H9 (cell line): ENCODE measurements around the gene RAI14. TPM values are rescaled to one million over a fixed set of nuclear protein-coding genes. Genes with fewer than 3 reads are reported as not detected.
A peak's percentile ranks its signal among the peaks of the same experiment; 100 is the strongest.

ENCODE experiments used
- DNase-seq: peaks from one replicate; pipeline ENCODE4 v3.0.0-alpha.2; 2017
- H2AFZ ChIP-seq: one replicate; pipeline ENCODE4 v1.6.1; 2013; ENCODE audit warnings: mild to moderate bottlenecking, low read length, control low read depth, moderate library complexity
- H2AK5ac ChIP-seq: 2 replicates; pipeline ENCODE4 v1.6.1; 2013; ENCODE audit warnings: low read length, control low read depth, mixed read lengths; ENCODE audit not compliant: insufficient read length
- H2BK120ac ChIP-seq: one replicate; pipeline ENCODE4 v1.6.1; 2013; ENCODE audit warnings: low read depth, mild to moderate bottlenecking, low read length, control low read depth, inconsistent platforms; ENCODE audit not compliant: poor library complexity, severe bottlenecking
- H2BK12ac ChIP-seq: 2 replicates; pipeline ENCODE4 v1.6.1; 2013; ENCODE audit warnings: low read length, control low read depth, mixed read lengths, low read depth; ENCODE audit not compliant: insufficient read length
- H2BK15ac ChIP-seq: 2 replicates; pipeline ENCODE4 v1.6.1; 2013; ENCODE audit warnings: low read depth, low read length, control low read depth
- H2BK20ac ChIP-seq: one replicate; pipeline ENCODE4 v1.6.1; 2013; ENCODE audit warnings: low read depth, mild to moderate bottlenecking, low read length, control low read depth, inconsistent platforms; ENCODE audit not compliant: poor library complexity, severe bottlenecking
- H2BK5ac ChIP-seq: 2 replicates; pipeline ENCODE4 v1.6.1; 2013; ENCODE audit warnings: low read length, control low read depth, mixed read lengths; ENCODE audit not compliant: insufficient read length
- H3K14ac ChIP-seq: 2 replicates; pipeline ENCODE4 v1.6.1; 2013; ENCODE audit warnings: low read length, control low read depth; ENCODE audit not compliant: insufficient read depth
- H3K18ac ChIP-seq: 2 replicates; pipeline ENCODE4 v1.6.1; 2013; ENCODE audit warnings: low read depth, mild to moderate bottlenecking, mixed read lengths, low read length, control low read depth; ENCODE audit not compliant: insufficient read length
- H3K23ac ChIP-seq: 2 replicates; pipeline ENCODE4 v1.6.1; 2013; ENCODE audit warnings: low read length, control low read depth, mixed read lengths, low read depth; ENCODE audit not compliant: insufficient read length
- H3K23me2 ChIP-seq: 2 replicates; pipeline ENCODE4 v1.6.1; 2013; ENCODE audit warnings: low read depth, mild to moderate bottlenecking, mixed read lengths, low read length, control low read depth; ENCODE audit not compliant: insufficient read length, poor library complexity, severe bottlenecking
- H3K27ac ChIP-seq: 2 replicates; pipeline ENCODE4 v1.5.1; 2013; ENCODE audit warnings: low read length, control low read depth, mixed read lengths, low read depth; ENCODE audit not compliant: insufficient read length
- H3K27me3 ChIP-seq: 2 replicates; pipeline ENCODE4 v1.6.1; 2013; ENCODE audit warnings: low read length, control low read depth, inconsistent platforms; ENCODE audit not compliant: insufficient read depth
- H3K4ac ChIP-seq: 2 replicates; pipeline ENCODE4 v1.6.1; 2013; ENCODE audit warnings: low read depth, mild to moderate bottlenecking, control low read depth, inconsistent platforms, low read length, moderate library complexity
- H3K4me1 ChIP-seq: 2 replicates; pipeline ENCODE4 v1.6.1; 2013; ENCODE audit warnings: low read length, control low read depth, inconsistent platforms; ENCODE audit not compliant: insufficient read depth
- H3K4me2 ChIP-seq: 2 replicates; pipeline ENCODE4 v1.6.1; 2013; ENCODE audit warnings: low read length, control low read depth, mixed read lengths; ENCODE audit not compliant: insufficient read length, insufficient read depth
- H3K56ac ChIP-seq: 2 replicates; pipeline ENCODE4 v1.6.1; 2013; ENCODE audit warnings: low read depth, mild to moderate bottlenecking, mixed read lengths, low read length, control low read depth; ENCODE audit not compliant: insufficient read length
- H3K79me1 ChIP-seq: 2 replicates; pipeline ENCODE4 v1.6.1; 2013; ENCODE audit warnings: low read depth, mild to moderate bottlenecking, moderate library complexity, low read length, control low read depth, inconsistent platforms; ENCODE audit not compliant: insufficient read depth, poor library complexity, severe bottlenecking
- H3K79me2 ChIP-seq: 2 replicates; pipeline ENCODE4 v1.6.1; 2013; ENCODE audit warnings: low read length, control low read depth, inconsistent platforms; ENCODE audit not compliant: insufficient read depth
- H3K9ac ChIP-seq: 2 replicates; pipeline ENCODE4 v1.6.1; 2013; ENCODE audit warnings: low read length, control low read depth, mixed read lengths; ENCODE audit not compliant: insufficient read length; ENCODE audit errors: extremely low read depth
- H3K9me3 ChIP-seq: one replicate; pipeline ENCODE4 v1.6.1; 2013; ENCODE audit warnings: low read depth, low read length, inconsistent platforms; ENCODE audit not compliant: control insufficient read depth
- H3T11ph ChIP-seq: one replicate; pipeline ENCODE4 v1.6.1; 2013; ENCODE audit warnings: mild to moderate bottlenecking, low read length, control low read depth, inconsistent platforms
- H4K20me1 ChIP-seq: one replicate; pipeline ENCODE4 v1.6.1; 2013; ENCODE audit not compliant: control insufficient read depth, insufficient read length, insufficient read depth
- H4K5ac ChIP-seq: 2 replicates; pipeline ENCODE4 v1.6.1; 2013; ENCODE audit warnings: low read depth, mild to moderate bottlenecking, mixed read lengths, low read length, control low read depth; ENCODE audit not compliant: insufficient read length
- H4K8ac ChIP-seq: replicated peaks from 2 replicates; pipeline ENCODE4 v1.6.1; 2013; ENCODE audit warnings: low read length, control low read depth, mixed read lengths, low read depth; ENCODE audit not compliant: insufficient read length
- H4K91ac ChIP-seq: 2 replicates; pipeline ENCODE4 v1.6.1; 2013; ENCODE audit warnings: low read depth, mild to moderate bottlenecking, moderate library complexity, mixed read lengths, low read length, control low read depth; ENCODE audit not compliant: insufficient read length
- H3K27ac Mint-ChIP-seq, 3 experiments: 2 replicates in 2 of 3; 3 replicates in 1 of 3; pipeline ENCODE4 v1.8.0; 2020 to 2021; ENCODE audit warnings: mixed read lengths in 3 of 3, mild to moderate bottlenecking in 1 of 3, moderate library complexity in 1 of 3
- H3K27me3 Mint-ChIP-seq: 2 replicates; pipeline ENCODE4 v1.8.0; 2021; ENCODE audit warnings: low read depth, mild to moderate bottlenecking, moderate library complexity, mixed read lengths
- H3K36me3 Mint-ChIP-seq, 3 experiments: 2 replicates in 2 of 3; 3 replicates in 1 of 3; pipeline ENCODE4 v1.8.0; 2020 to 2021; ENCODE audit warnings: low read depth in 3 of 3, mixed read lengths in 3 of 3; ENCODE audit not compliant: insufficient read depth in 1 of 3
- H3K4me1 Mint-ChIP-seq, 2 experiments: 2 replicates each; pipeline ENCODE4 v1.8.0; 2020; ENCODE audit warnings: mixed read lengths in 2 of 2
- H3K4me3 Mint-ChIP-seq, 2 experiments: 2 replicates in 1 of 2; 3 replicates in 1 of 2; pipeline ENCODE4 v1.8.0; 2020 to 2021; ENCODE audit warnings: mild to moderate bottlenecking in 2 of 2, mixed read lengths in 2 of 2, moderate library complexity in 1 of 2
- H3K9me3 Mint-ChIP-seq, 2 experiments: 2 replicates in 1 of 2; 3 replicates in 1 of 2; pipeline ENCODE4 v1.8.0; 2020; ENCODE audit warnings: mild to moderate bottlenecking in 2 of 2, mixed read lengths in 2 of 2, moderate library complexity in 1 of 2
- WGBS: extraction: QIAGEN DNeasy Blood & Tissue Kit; methylation state at CpG from one replicate; pipeline ENCODE4 v1.1.7; 2013; ENCODE audit warnings: missing lambda C conversion rate, low lambda C conversion rate, mixed read lengths; ENCODE audit not compliant: insufficient read length; ENCODE audit errors: extremely low coverage; 5-methylcytosine and 5-hydroxymethylcytosine counted together
- total RNA-seq: library from RNA; stranded (reverse); gene quantifications from 2 replicates; pipeline ENCODE4 v1.2.1, GENCODE V29; 2021
- TF ChIP-seq, protein P1 (sequence below): fragments of 200-600 bp; sonication (generic); conservative IDR thresholded peaks from 3 replicates; pipeline ENCODE4 v1.8.0; 2021; ENCODE audit warnings: antibody characterized with exemption, mild to moderate bottlenecking

RAI14 gene
- total RNA-seq, 1 experiment from 2014 or later: 127 TPM

DNA sequence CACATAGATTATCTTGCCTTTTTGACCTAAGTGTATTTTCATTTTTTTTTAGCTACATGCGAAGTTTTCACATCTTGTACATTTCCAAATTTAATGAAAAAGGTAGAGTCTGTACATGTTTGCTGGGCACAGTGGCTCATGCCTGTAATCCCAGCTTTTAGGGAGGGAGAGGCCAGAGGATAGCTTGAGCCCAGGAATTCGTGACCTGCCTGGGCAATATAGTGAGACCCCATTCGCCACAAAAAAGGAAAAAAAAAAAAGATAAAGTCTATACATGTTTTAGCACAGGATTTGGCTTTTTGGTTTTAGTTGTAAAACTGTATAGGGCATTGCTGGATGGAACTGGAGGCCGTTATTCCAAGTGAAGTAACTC is 28.8 kb downstream of the RAI14 start:
- H3K4me2 ChIP-seq: no peak overlapping the region
- Mint-ChIP-seq H3K4me3 (peak overlapping the region in 1 of 2 experiments; percentile 8; a peak in 2 of 5 replicates), H3K4me1 (peaks cover 57 to 58% of the 10 kb centered on the region in 2 experiments), H3K36me3 (peaks cover 22 to 33% (median 28%) of the 10 kb centered on the region in 3 experiments), H3K27me3 (no peaks in the 10 kb centered on the region), H3K27ac (peak overlapping the region; percentile 76 to 98 (median 92); a peak in 6 of 7 replicates), H3K9me3 (no peaks in the 10 kb centered on the region)
- H3K18ac ChIP-seq: no peak overlapping the region
- H2BK120ac ChIP-seq: no peak overlapping the region
- H3K23ac ChIP-seq: no peak overlapping the region
- H3T11ph ChIP-seq: no peak overlapping the region
- H3K9ac ChIP-seq: no peak overlapping the region
- WGBS: no CpG with 5 or more reads among the region's 4 CpGs
- H3K9me3 ChIP-seq: no peaks in the 10 kb centered on the region
- no peak overlapping the region for H3K56ac ChIP-seq
- no peak overlapping the region for H2BK12ac ChIP-seq
- H2AK5ac ChIP-seq: no peak overlapping the region
- TF ChIP-seq, protein P1, sequence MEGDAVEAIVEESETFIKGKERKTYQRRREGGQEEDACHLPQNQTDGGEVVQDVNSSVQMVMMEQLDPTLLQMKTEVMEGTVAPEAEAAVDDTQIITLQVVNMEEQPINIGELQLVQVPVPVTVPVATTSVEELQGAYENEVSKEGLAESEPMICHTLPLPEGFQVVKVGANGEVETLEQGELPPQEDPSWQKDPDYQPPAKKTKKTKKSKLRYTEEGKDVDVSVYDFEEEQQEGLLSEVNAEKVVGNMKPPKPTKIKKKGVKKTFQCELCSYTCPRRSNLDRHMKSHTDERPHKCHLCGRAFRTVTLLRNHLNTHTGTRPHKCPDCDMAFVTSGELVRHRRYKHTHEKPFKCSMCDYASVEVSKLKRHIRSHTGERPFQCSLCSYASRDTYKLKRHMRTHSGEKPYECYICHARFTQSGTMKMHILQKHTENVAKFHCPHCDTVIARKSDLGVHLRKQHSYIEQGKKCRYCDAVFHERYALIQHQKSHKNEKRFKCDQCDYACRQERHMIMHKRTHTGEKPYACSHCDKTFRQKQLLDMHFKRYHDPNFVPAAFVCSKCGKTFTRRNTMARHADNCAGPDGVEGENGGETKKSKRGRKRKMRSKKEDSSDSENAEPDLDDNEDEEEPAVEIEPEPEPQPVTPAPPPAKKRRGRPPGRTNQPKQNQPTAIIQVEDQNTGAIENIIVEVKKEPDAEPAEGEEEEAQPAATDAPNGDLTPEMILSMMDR: peak; percentile 12; the same call in 1 of the 3 replicates
- H4K5ac ChIP-seq: no peak overlapping the region
- no peak overlapping the region for H2BK5ac ChIP-seq
- H3K79me1 ChIP-seq: peaks cover 2% of the 10 kb centered on the region
- peaks cover 15% of the 10 kb centered on the region; the same call in 1 of the 2 replicates for H3K4me1 ChIP-seq
- no peak overlapping the region for H3K14ac ChIP-seq
- no peak overlapping the region for H4K8ac ChIP-seq
- no peak overlapping the region for H3K4ac ChIP-seq
- no peak overlapping the region for H2AFZ ChIP-seq
- no peaks in the 10 kb centered on the region for H3K23me2 ChIP-seq
- peak overlapping the region; percentile 76 for H3K27ac ChIP-seq
- no peak overlapping the region for H2BK15ac ChIP-seq
- no peak for DNase-seq
- H3K27me3 ChIP-seq: no peaks in the 10 kb centered on the region
- no peak overlapping the region for H4K91ac ChIP-seq
- no peaks in the 10 kb centered on the region for H4K20me1 ChIP-seq
- H2BK20ac ChIP-seq: no peak overlapping the region
- H3K79me2 ChIP-seq: peaks cover 35% of the 10 kb centered on the region; the same call in 1 of the 2 replicates
